HepG2 (cell line): ENCODE results near the gene NPBWR2. TPM values are rescaled to one million over a fixed set of nuclear protein-coding genes. Genes with fewer than 3 reads are reported as not detected.

ENCODE experiments used
- ATF5 ChIP-seq: sonication (generic); formaldehyde crosslinking; IDR thresholded peaks from 2 replicates; pipeline ENCODE4 v1.4.0; 2020; ENCODE audit warnings: mild to moderate bottlenecking, low read depth, missing genetic modification reagents
- CBX5 ChIP-seq: sonication (generic); formaldehyde crosslinking; IDR thresholded peaks from 2 replicates; pipeline ENCODE4 v1.4.0; 2020; ENCODE audit warnings: missing genetic modification reagents, borderline replicate concordance
- FOSL2 ChIP-seq: sonication (generic); formaldehyde crosslinking; IDR thresholded peaks from 2 replicates; pipeline ENCODE4 v1.4.0; 2020; ENCODE audit warnings: missing genetic modification reagents
- HNF1B ChIP-seq: sonication (generic); formaldehyde crosslinking; IDR thresholded peaks from 2 replicates; pipeline ENCODE4 v1.5.1; 2020; ENCODE audit warnings: mild to moderate bottlenecking, moderate library complexity, missing genetic modification reagents
- HOXA7 ChIP-seq: sonication (generic); formaldehyde crosslinking; IDR thresholded peaks from 2 replicates; pipeline ENCODE4 v1.8.1; 2022; ENCODE audit warnings: mild to moderate bottlenecking, missing genetic modification reagents, moderate library complexity
- IRF9 ChIP-seq: sonication (generic); formaldehyde crosslinking; IDR thresholded peaks from 2 replicates; pipeline ENCODE4 v1.8.0; 2022; ENCODE audit warnings: missing genetic modification reagents, mild to moderate bottlenecking, borderline replicate concordance
- JUN ChIP-seq: sonication (generic); formaldehyde crosslinking; IDR thresholded peaks from 2 replicates; pipeline ENCODE4 v1.4.0; 2020; ENCODE audit warnings: mild to moderate bottlenecking, missing genetic modification reagents
- MIER3 ChIP-seq: IDR thresholded peaks from 2 replicates; pipeline ENCODE4 v1.6.1; 2016; ENCODE audit warnings: missing compliant biosample characterization, borderline replicate concordance
- NR2F2 ChIP-seq: IDR thresholded peaks from 2 replicates; pipeline ENCODE4 v1.6.1; 2012; ENCODE audit warnings: low read depth, inconsistent platforms, borderline replicate concordance
- RARA ChIP-seq: IDR thresholded peaks from 2 replicates; pipeline ENCODE4 v1.6.1; 2016; ENCODE audit warnings: missing genetic modification reagents, missing compliant biosample characterization
- RNF219 ChIP-seq: sonication (generic); formaldehyde crosslinking; IDR thresholded peaks from 2 replicates; pipeline ENCODE4 v1.5.0; 2020; ENCODE audit warnings: mild to moderate bottlenecking, missing genetic modification reagents
- SETDB1 ChIP-seq: sonication (generic); formaldehyde crosslinking; IDR thresholded peaks from 2 replicates; pipeline ENCODE4 v1.5.1; 2020; ENCODE audit warnings: missing genetic modification reagents, mild to moderate bottlenecking, borderline replicate concordance
- SMARCC2 ChIP-seq: fragments of 450-650 bp; IDR thresholded peaks from 2 replicates; pipeline ENCODE4 v1.6.1; 2017; ENCODE audit warnings: antibody characterized with exemption, mild to moderate bottlenecking
- TBX2 ChIP-seq: sonication (generic); formaldehyde crosslinking; IDR thresholded peaks from 2 replicates; pipeline ENCODE4 v1.5.0; 2020; ENCODE audit warnings: missing genetic modification reagents, mild to moderate bottlenecking, borderline replicate concordance
- ZBTB8A ChIP-seq: sonication (generic); formaldehyde crosslinking; IDR thresholded peaks from 2 replicates; pipeline ENCODE4 v1.4.0; 2020; ENCODE audit warnings: mild to moderate bottlenecking, low read depth, missing genetic modification reagents, borderline replicate concordance
- ZFYVE20 ChIP-seq: sonication (generic); formaldehyde crosslinking; IDR thresholded peaks from 2 replicates; pipeline ENCODE4 v1.8.0; 2023; ENCODE audit warnings: low read depth, mild to moderate bottlenecking, moderate library complexity, missing genetic modification reagents, borderline replicate concordance
- ZNF256 ChIP-seq: sonication (generic); formaldehyde crosslinking; conservative IDR thresholded peaks from 2 replicates; pipeline ENCODE4 v1.4.0; 2020; ENCODE audit warnings: missing genetic modification reagents
- ZNF343 ChIP-seq: sonication (generic); formaldehyde crosslinking; IDR thresholded peaks from 2 replicates; pipeline ENCODE4 v1.4.0; 2020; ENCODE audit warnings: mild to moderate bottlenecking, missing genetic modification reagents
- ZNF354B ChIP-seq: sonication (generic); formaldehyde crosslinking; IDR thresholded peaks from 2 replicates; pipeline ENCODE4 v1.8.0; 2022; ENCODE audit warnings: mild to moderate bottlenecking, missing genetic modification reagents
- ZNF446 ChIP-seq: sonication (generic); formaldehyde crosslinking; IDR thresholded peaks from 2 replicates; pipeline ENCODE4 v1.5.0; 2020; ENCODE audit warnings: mild to moderate bottlenecking, missing genetic modification reagents
- ZNF567 ChIP-seq: sonication (generic); formaldehyde crosslinking; IDR thresholded peaks from 2 replicates; pipeline ENCODE4 v1.8.1; 2023; ENCODE audit warnings: mild to moderate bottlenecking, missing genetic modification reagents, borderline replicate concordance
- ZNF619 ChIP-seq: sonication (generic); formaldehyde crosslinking; IDR thresholded peaks from 2 replicates; pipeline ENCODE4 v1.4.0; 2020; ENCODE audit warnings: mild to moderate bottlenecking, missing genetic modification reagents
- ZNF878 ChIP-seq: sonication (generic); formaldehyde crosslinking; IDR thresholded peaks from 2 replicates; pipeline ENCODE4 v1.8.1; 2023; ENCODE audit warnings: mild to moderate bottlenecking, missing genetic modification reagents, moderate library complexity
- polyA plus RNA-seq, 8 experiments: library from polyadenylated mRNA; depleted of rRNA in 3 of 8; stranded (reverse) in 7 of 8; unstranded in 1 of 8; fragments of >200 nt; fragmentation: Illumina TruSeq in 4 of 8; extraction: Trizol in 4 of 8; gene quantifications; 2 replicates each; pipeline versions ENCODE4 v1.2.1 to v1.2.3, GENCODE V29; 2011 to 2016; ENCODE audit warnings: low read depth in 4 of 8, missing spikeins in 1 of 8, mixed read lengths in 1 of 8; ENCODE audit not compliant: insufficient read depth in 1 of 8
- total RNA-seq, 5 experiments: library from RNA; depleted of rRNA; stranded (reverse); fragments of >200 nt; fragmentation: Illumina TruSeq; extraction: Trizol; gene quantifications; 2 replicates each; pipeline ENCODE4 v1.2.3, GENCODE V29; 2016; ENCODE audit warnings: low read depth in 1 of 5

NPBWR2 gene
- total and polyA plus RNA-seq, 2 of the 13 experiments (the other 11 are each of a cell fraction or from before 2014, with no cell fraction given) = not detected

GRCh38 chr20:64062596-64063388 is 44.6 kb downstream of the NPBWR2 start, which contains the start of gene TCEA2 (continued):
- TF ChIP-seq ZNF567 (CRISPR knock-in tag) (peak; percentile 97; the same call in 1 of the 2 replicates), ZNF343 (CRISPR knock-in tag) (no peak), HOXA7 (no peak), ZNF446 (CRISPR knock-in tag) (peak; percentile 89; the same call in 1 of the 2 replicates), ZNF619 (peak; percentile 89), ZFYVE20 (0 out of 2 replicates have a peak, but pooled peaks have one; percentile 86), ATF5 (CRISPR knock-in tag) (0 out of 2 replicates have a peak, but pooled peaks have one; percentile 63), ZNF256 (CRISPR knock-in tag) (no peak), SMARCC2 (no peak), HNF1B (CRISPR knock-in tag) (peak; percentile 97), NR2F2 (no peak), TBX2 (peak; percentile 91), RARA (peak; percentile 57), FOSL2 (CRISPR knock-in tag) (peak; percentile 75), CBX5 (CRISPR knock-in tag) (peak; percentile 90; the same call in 1 of the 2 replicates), ZNF354B (CRISPR knock-in tag) (no peak), IRF9 (peak; percentile 93; the same call in 1 of the 2 replicates), ZNF878 (CRISPR knock-in tag) (no peak), MIER3 (peak; percentile 93), RNF219 (CRISPR knock-in tag) (no peak), JUN (CRISPR knock-in tag) (no peak), ZBTB8A (0 out of 2 replicates have a peak, but pooled peaks have one; percentile 53), SETDB1 (0 out of 2 replicates have a peak, but pooled peaks have one; percentile 66)
